Measurements from ENCODE around the gene C4A. TPM values are rescaled to one million over a fixed set of nuclear protein-coding genes. Genes with fewer than 3 reads are reported as not detected.
"Not testable (repeated sequence)": the region's sequence is repeated elsewhere in the genome, so short reads cannot be mapped to it uniquely, and the experiment has no call there.

C4A gene
- total RNA-seq, 1 donor from 2014 or later = 2.6 TPM

DNA sequence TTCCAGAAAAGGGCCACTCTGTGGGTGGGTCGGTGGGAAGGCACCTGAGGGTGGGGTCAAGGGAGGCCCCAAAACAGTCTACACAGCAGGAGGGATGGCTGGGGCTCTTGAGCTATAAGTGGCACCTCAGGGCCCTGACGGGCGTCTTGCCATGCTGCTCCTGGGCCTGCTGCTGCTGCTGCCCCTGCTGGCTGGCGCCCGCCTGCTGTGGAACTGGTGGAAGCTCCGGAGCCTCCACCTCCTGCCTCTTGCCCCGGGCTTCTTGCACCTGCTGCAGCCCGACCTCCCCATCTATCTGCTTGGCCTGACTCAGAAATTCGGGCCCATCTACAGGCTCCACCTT, 23.7 kb downstream of the C4A start:
- H3K4me1 Mint-ChIP-seq (ENCODE audit: low read depth); H3K27me3 Mint-ChIP-seq (ENCODE audit: low read depth); H3K9me3 Mint-ChIP-seq; DNase-seq (ENCODE audit: low spot score); H3K36me3 Mint-ChIP-seq (ENCODE audit: low read depth); intact Hi-C loops (cut with micrococcal nuclease); H3K4me3 Mint-ChIP-seq (ENCODE audit: low read depth); H3K27ac Mint-ChIP-seq: not testable (repeated sequence)

DNA sequence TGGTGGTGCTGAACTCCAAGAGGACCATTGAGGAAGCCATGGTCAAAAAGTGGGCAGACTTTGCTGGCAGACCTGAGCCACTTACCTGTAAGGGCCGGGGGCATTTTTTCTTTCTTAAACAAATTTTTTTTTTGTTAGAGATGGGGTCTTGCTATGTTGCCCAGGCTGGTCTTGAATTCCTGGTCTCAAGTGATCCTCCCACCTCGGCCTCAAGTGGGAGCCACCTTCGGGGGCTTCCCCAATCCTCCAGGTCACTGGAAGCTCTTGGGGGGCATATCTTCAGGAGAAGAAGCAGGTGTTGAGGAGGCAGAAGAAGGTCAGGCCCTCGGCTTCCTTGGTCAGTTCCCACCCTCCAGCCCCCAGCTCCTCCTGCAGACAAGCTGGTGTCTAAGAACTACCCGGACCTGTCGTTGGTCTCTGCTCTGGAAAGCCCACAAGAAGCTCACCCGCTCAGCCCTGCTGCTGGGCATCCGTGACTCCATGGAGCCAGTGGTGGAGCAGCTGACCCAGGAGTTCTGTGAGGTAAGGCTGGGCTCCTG, 24.2 kb downstream of the C4A start:
- H3K9me3 Mint-ChIP-seq; H3K4me3 Mint-ChIP-seq (ENCODE audit: low read depth); H3K4me1 Mint-ChIP-seq (ENCODE audit: low read depth); intact Hi-C loops (cut with micrococcal nuclease); DNase-seq (ENCODE audit: low spot score); H3K27me3 Mint-ChIP-seq (ENCODE audit: low read depth); H3K36me3 Mint-ChIP-seq (ENCODE audit: low read depth); H3K27ac Mint-ChIP-seq: not testable (repeated sequence)

DNA sequence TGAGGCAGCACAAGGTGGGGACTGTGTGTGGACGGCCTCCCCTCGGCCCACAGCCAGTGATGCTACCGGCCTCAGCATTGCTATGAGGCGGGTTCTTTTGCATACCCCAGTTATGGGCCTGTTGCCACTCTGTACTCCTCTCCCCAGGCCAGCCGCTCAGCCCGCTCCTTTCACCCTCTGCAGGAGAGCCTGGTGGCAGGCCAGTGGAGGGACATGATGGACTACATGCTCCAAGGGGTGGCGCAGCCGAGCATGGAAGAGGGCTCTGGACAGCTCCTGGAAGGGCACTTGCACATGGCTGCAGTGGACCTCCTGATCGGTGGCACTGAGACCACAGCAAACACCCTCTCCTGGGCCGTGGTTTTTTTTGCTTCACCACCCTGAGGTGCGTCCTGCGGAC, 25.2 kb downstream of the C4A start:
- intact Hi-C loops (cut with micrococcal nuclease); H3K27ac Mint-ChIP-seq; H3K36me3 Mint-ChIP-seq (ENCODE audit: low read depth); H3K4me3 Mint-ChIP-seq (ENCODE audit: low read depth); H3K27me3 Mint-ChIP-seq (ENCODE audit: low read depth); DNase-seq (ENCODE audit: low spot score); H3K9me3 Mint-ChIP-seq; H3K4me1 Mint-ChIP-seq (ENCODE audit: low read depth): not testable (repeated sequence)

DNA sequence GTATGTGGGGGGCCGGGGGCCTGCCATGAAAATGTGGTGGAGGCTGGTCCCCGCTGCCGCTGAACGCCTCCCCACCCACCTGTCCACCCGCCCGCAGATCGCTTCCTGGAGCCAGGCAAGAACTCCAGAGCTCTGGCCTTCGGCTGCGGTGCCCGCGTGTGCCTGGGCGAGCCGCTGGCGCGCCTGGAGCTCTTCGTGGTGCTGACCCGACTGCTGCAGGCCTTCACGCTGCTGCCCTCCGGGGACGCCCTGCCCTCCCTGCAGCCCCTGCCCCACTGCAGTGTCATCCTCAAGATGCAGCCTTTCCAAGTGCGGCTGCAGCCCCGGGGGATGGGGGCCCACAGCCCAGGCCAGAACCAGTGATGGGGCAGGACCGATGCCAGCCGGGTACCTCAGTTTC, 26.2 kb downstream of the C4A start:
- DNase-seq (ENCODE audit: low spot score); H3K27me3 Mint-ChIP-seq (ENCODE audit: low read depth); H3K4me3 Mint-ChIP-seq (ENCODE audit: low read depth); intact Hi-C loops (cut with micrococcal nuclease); H3K4me1 Mint-ChIP-seq (ENCODE audit: low read depth); H3K36me3 Mint-ChIP-seq (ENCODE audit: low read depth); H3K9me3 Mint-ChIP-seq; H3K27ac Mint-ChIP-seq: not testable (repeated sequence)

DNA sequence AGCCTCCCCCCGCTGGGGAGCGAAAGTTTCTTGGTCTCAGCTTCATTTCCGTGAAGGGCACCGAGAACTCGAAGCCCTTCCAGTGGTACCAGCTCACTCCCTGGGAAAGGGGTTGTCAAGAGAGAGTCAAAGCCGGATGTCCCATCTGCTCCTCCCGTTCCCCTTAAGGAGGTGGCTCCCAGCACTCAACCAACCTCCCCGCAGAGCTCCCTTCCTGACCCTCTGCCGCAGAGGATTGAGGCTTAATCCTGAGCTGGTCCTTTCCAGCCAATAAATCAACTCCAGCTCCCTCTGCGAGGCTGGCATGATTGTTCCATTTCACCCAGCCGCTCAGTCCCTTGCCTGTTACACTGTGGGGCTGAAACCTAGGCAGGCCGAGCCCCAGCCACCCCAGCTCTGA, 26.8 kb downstream of the C4A start:
- H3K4me1 Mint-ChIP-seq (ENCODE audit: low read depth); intact Hi-C loops (cut with micrococcal nuclease); H3K9me3 Mint-ChIP-seq; H3K36me3 Mint-ChIP-seq (ENCODE audit: low read depth); H3K27ac Mint-ChIP-seq; DNase-seq (ENCODE audit: low spot score); H3K27me3 Mint-ChIP-seq (ENCODE audit: low read depth); H3K4me3 Mint-ChIP-seq (ENCODE audit: low read depth): not testable (repeated sequence)

DNA sequence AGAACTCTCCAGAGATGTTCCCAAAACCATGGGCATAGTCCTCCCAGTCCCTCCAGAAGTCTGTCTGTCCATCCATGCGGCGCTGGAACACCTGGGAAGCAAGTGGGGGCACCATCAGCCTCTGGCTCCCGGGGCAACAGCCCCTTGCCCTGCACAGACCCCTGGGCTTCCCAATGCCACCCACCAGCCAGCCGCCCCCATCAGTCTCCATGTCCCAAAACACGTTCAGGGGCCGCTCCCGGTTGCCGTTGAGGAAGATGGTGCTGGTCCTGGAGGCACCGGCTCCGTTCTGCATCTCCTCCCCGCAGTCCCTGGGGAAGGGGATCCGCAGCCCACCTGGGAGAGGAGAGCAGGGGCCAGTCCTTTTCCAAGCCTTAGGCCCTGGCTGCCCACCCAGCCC, 27.7 kb downstream of the C4A start:
- H3K36me3 Mint-ChIP-seq (ENCODE audit: low read depth); DNase-seq (ENCODE audit: low spot score); intact Hi-C loops (cut with micrococcal nuclease); H3K9me3 Mint-ChIP-seq; H3K27me3 Mint-ChIP-seq (ENCODE audit: low read depth); H3K4me1 Mint-ChIP-seq (ENCODE audit: low read depth); H3K27ac Mint-ChIP-seq; H3K4me3 Mint-ChIP-seq (ENCODE audit: low read depth): not testable (repeated sequence)

DNA sequence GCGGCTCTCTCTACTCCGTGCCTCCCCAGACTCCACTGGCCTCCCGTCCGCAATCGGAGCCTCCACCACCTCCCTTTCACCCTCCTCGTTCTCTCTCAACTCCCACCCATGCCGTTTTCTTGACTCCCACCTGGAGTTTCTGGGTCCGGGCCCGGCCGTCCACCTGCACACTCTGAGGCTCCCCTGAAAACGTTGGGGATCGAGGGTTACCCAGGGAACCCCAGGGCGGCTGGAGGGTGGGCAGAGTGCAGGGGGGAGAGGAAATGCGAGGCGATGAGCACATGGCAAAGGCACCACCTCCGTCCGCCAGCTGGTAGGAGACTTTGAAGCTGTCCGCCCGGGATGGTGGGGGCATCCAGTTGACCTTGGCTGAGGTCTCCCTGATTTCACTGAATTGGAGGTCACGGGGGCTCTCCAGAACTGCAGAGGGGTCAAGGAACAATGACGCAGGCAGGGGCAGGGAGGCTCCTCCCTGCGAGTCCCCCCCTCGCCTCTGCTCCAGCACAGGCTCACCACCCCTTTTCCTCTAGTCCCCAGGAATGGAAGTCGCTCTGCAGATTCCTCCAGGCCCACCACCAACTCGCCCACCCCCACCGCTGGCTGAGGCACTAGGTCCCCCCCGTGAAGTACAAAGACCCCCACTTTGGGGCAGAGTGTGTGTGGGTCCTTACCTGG, 29.1 kb downstream of the C4A start:
- H3K27ac Mint-ChIP-seq; H3K4me3 Mint-ChIP-seq (ENCODE audit: low read depth); intact Hi-C loops (cut with micrococcal nuclease); H3K4me1 Mint-ChIP-seq (ENCODE audit: low read depth); H3K27me3 Mint-ChIP-seq (ENCODE audit: low read depth); DNase-seq (ENCODE audit: low spot score); H3K9me3 Mint-ChIP-seq; H3K36me3 Mint-ChIP-seq (ENCODE audit: low read depth): not testable (repeated sequence)

DNA sequence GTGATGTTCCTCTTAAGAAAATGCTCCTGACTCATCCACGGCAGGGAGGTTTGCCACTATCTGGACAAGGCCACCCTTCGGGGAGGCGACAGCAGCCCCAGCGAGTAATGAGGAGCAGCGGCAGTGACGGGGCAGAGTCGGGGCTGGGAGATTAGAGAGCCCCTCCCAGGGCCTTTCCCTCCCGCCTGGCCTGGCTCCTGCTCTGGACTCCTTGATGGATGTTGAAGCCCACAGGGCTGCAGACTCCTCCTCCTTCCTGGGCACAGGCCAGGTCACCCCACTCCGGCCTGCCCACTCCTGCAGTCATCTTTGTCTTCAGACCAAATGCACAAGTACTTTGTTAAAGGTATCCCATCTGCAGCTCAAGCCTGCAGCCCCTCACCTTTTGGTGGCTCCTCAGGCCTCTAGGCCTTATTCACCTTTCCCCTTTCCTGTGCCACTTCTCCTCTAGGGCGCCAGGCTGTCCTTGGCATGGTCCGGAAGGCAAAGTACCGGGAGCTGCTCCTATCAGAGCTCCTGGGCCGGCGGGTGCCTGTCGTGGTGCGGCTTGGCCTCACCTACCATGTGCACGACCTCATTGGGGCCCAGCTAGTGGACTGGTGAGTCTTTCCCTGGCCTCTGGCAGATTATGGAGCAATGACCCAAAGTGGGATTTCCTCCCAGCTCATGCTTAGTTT, 31.2 kb downstream of the C4A start:
- H3K9me3 Mint-ChIP-seq; DNase-seq (ENCODE audit: low spot score); H3K27ac Mint-ChIP-seq; H3K4me1 Mint-ChIP-seq (ENCODE audit: low read depth); intact Hi-C loops (cut with micrococcal nuclease); H3K27me3 Mint-ChIP-seq (ENCODE audit: low read depth); H3K4me3 Mint-ChIP-seq (ENCODE audit: low read depth); H3K36me3 Mint-ChIP-seq (ENCODE audit: low read depth): not testable (repeated sequence)

DNA sequence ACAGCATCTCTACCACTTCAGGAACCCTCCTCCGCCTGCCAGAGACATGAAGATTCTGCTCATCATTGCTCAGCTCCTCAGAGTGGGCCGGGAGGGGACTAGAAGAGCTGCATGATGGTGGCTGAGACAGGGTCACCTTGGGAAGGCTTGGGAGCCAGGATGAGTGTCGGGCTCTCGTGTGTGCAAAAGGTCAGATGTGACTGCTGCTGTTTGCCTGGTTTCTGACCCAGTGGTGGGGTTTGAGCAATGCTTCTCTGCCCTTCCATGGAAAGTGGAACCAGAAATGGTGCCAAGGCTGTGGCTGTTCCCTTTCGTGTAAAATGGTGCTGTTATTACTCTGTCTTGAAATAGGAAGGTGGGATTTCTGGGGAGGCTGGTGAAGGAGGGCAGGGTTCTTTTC, 31.9 kb downstream of the C4A start:
- H3K4me1 Mint-ChIP-seq (ENCODE audit: low read depth); H3K27me3 Mint-ChIP-seq (ENCODE audit: low read depth); H3K4me3 Mint-ChIP-seq (ENCODE audit: low read depth); H3K9me3 Mint-ChIP-seq; DNase-seq (ENCODE audit: low spot score); H3K27ac Mint-ChIP-seq; intact Hi-C loops (cut with micrococcal nuclease); H3K36me3 Mint-ChIP-seq (ENCODE audit: low read depth): not testable (repeated sequence)

DNA sequence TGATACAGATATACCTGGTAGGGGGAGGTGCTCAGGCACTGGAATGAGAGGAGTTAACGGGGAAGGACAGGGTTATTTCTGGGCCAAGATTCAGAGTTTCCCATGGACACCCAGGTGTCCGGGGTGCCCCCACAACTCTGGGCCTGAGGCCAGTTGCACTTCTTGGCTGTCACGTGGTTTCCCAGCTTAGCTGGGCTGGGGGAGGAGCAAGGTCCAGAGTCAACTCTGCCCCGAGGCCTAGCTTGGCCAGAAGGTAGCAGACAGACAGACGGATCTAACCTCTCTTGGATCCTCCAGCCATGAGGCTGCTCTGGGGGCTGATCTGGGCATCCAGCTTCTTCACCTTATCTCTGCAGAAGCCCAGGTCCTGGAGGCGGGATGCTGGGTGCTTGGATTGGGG, 32.7 kb downstream of the C4A start, which contains the start of gene C4B:
Gene C4B (plus strand): TSS at position 249 of the 400 bp plus-strand sequence. CDS start 51 bp downstream, at position 300.
- H3K4me1 Mint-ChIP-seq (ENCODE audit: low read depth); H3K27ac Mint-ChIP-seq; H3K9me3 Mint-ChIP-seq; H3K27me3 Mint-ChIP-seq (ENCODE audit: low read depth); H3K4me3 Mint-ChIP-seq (ENCODE audit: low read depth); intact Hi-C loops (cut with micrococcal nuclease); DNase-seq (ENCODE audit: low spot score); H3K36me3 Mint-ChIP-seq (ENCODE audit: low read depth): not testable (repeated sequence)

DNA sequence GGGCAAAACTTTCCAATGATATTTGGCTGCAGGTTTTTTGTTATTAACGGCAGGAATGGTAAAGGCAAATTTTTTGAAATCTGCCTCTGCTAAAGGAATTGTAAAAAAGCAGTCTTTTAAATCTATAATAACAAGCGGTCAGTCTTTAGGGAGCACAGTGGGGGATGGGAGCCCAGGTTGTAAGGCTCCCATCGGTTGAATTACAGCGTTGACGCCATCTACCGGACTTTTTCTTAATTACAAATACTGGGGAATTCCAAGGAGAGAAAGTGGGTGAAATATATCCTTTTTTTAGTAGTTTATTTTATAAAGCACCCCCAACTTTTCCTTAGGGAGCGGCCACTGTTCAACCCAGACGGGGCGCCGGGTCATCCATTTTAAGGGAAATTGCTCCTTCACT, 40.2 kb downstream of the C4A start:
- H3K27ac Mint-ChIP-seq = not testable (repeated sequence)

DNA sequence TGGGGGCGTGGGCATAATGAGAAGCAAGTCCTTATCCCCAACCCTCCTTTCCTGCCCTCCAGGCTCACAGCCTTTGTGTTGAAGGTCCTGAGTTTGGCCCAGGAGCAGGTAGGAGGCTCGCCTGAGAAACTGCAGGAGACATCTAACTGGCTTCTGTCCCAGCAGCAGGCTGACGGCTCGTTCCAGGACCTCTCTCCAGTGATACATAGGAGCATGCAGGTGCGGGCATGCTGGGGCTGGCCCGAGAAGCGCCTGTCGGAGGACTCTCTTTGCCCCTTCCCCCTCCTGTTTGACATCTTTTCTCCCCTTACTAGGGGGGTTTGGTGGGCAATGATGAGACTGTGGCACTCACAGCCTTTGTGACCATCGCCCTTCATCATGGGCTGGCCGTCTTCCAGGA, 46.8 kb downstream of the C4A start:
- DNase-seq (ENCODE audit: low spot score); H3K36me3 Mint-ChIP-seq (ENCODE audit: low read depth); H3K27me3 Mint-ChIP-seq (ENCODE audit: low read depth); H3K4me1 Mint-ChIP-seq (ENCODE audit: low read depth); H3K27ac Mint-ChIP-seq; H3K4me3 Mint-ChIP-seq (ENCODE audit: low read depth); H3K9me3 Mint-ChIP-seq; intact Hi-C loops (cut with micrococcal nuclease): not testable (repeated sequence)

More for the DNA sequence above, 40.2 kb downstream of the C4A start:
- H3K4me3 Mint-ChIP-seq (ENCODE audit: low read depth); H3K36me3 Mint-ChIP-seq (ENCODE audit: low read depth); DNase-seq (ENCODE audit: low spot score); H3K9me3 Mint-ChIP-seq; intact Hi-C loops (cut with micrococcal nuclease); H3K27me3 Mint-ChIP-seq (ENCODE audit: low read depth); H3K4me1 Mint-ChIP-seq (ENCODE audit: low read depth): not testable (repeated sequence)

DNA sequence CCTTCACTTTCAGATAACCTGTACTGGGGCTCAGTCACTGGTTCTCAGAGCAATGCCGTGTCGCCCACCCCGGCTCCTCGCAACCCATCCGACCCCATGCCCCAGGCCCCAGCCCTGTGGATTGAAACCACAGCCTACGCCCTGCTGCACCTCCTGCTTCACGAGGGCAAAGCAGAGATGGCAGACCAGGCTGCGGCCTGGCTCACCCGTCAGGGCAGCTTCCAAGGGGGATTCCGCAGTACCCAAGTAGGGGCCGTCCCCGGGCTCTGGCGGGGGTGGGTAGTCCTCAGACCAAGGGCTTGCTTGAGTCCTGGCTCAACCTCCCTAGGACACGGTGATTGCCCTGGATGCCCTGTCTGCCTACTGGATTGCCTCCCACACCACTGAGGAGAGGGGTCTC, 47.7 kb downstream of the C4A start:
- DNase-seq (ENCODE audit: low spot score); intact Hi-C loops (cut with micrococcal nuclease); H3K27ac Mint-ChIP-seq; H3K27me3 Mint-ChIP-seq (ENCODE audit: low read depth); H3K4me1 Mint-ChIP-seq (ENCODE audit: low read depth); H3K4me3 Mint-ChIP-seq (ENCODE audit: low read depth); H3K36me3 Mint-ChIP-seq (ENCODE audit: low read depth); H3K9me3 Mint-ChIP-seq: not testable (repeated sequence)

Measured in activated T-helper 2 cell treated with anti-CD3 and anti-CD28 coated beads, Interferon-gamma antibody, Interleukin-2, Interleukin-4, amounts not matched to agents 10 μg/mL and 5 μg/mL and 100 μg/mL, durations not matched to agents 14 hours and 24 hours and 36 hours (primary cell).